ENCODE measurements around the gene ATG16L1.

DNA sequence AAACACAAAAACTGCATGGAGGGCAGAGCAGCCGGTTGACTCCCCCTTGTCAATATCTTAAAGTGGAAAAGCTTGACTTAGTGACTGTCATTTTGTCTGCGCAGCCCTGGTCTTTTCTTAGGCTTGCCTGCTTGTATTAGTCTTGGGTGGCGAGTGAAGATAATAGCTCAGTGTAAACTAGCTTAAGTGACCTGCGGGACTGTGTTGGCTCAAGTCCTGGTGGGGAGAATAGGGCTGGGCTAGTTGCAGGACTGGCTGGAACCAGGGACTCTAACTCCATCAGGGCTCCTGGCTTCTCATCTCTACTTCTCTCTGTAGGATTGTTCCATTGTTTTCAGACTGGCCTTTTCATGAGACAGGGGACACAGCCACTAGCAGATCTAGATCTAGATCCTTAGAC is 8.1 kb upstream of the ATG16L1 start:
- TF ChIP-seq, protein P1, sequence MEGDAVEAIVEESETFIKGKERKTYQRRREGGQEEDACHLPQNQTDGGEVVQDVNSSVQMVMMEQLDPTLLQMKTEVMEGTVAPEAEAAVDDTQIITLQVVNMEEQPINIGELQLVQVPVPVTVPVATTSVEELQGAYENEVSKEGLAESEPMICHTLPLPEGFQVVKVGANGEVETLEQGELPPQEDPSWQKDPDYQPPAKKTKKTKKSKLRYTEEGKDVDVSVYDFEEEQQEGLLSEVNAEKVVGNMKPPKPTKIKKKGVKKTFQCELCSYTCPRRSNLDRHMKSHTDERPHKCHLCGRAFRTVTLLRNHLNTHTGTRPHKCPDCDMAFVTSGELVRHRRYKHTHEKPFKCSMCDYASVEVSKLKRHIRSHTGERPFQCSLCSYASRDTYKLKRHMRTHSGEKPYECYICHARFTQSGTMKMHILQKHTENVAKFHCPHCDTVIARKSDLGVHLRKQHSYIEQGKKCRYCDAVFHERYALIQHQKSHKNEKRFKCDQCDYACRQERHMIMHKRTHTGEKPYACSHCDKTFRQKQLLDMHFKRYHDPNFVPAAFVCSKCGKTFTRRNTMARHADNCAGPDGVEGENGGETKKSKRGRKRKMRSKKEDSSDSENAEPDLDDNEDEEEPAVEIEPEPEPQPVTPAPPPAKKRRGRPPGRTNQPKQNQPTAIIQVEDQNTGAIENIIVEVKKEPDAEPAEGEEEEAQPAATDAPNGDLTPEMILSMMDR (IDR thresholded peaks at IDR 0.05) = no peak
- TF ChIP-seq POLR2A (IDR thresholded peaks at IDR 0.05) = no peak

All from heart left ventricle (tissue), 13 donors.